IMR-90 (cell line): ENCODE measurements around the gene KDM4B. TPM values are rescaled to one million over a fixed set of nuclear protein-coding genes. Genes with fewer than 3 reads are reported as not detected.

Experiments used
- ATAC-seq: fragments of 200-7000 bp; cut with Tn5 transposase; 2 replicates; pipeline ENCODE4 v1.9.1; 2020; ENCODE audit warnings: low read depth, mild to moderate bottlenecking, moderate library complexity
- BruUV-seq: library from RNA; stranded (reverse); fragments of 400-500 nt; replicated peaks from 2 replicates; lab custom pipeline; 2021; lab: Mats Ljungman, UMichigan
- CTCF ChIA-PET: fragments of 300-600 bp; formaldehyde crosslinking; extraction: SDS; loops from one replicate; lab custom pipeline; 2021; ENCODE audit warnings: antibody characterized with exemption; lab: Yijun Ruan, JAX
- POLR2A ChIA-PET: fragments of 300-600 bp; sonication (Branson Sonifier 250); formaldehyde crosslinking; loops from one replicate; lab custom pipeline; 2022; ENCODE audit warnings: antibody characterized with exemption; ENCODE audit not compliant: unreplicated experiment; lab: Charles Lee
- DNase-seq: peaks from one replicate; pipeline ENCODE4 v3.0.0; 2013
- H2AFZ ChIP-seq: replicated peaks from 2 replicates; pipeline ENCODE3; 2013; ENCODE audit warnings: low read length, mild to moderate bottlenecking; ENCODE audit not compliant: poor library complexity
- H2AK5ac ChIP-seq: 2 replicates; pipeline ENCODE4 v1.6.1; 2013; ENCODE audit warnings: low read depth, low read length, inconsistent platforms
- H2AK9ac ChIP-seq: replicated peaks from 2 replicates; pipeline ENCODE3; 2013; ENCODE audit warnings: mild to moderate bottlenecking, low read depth, low read length, moderate library complexity; ENCODE audit not compliant: poor library complexity
- H2BK120ac ChIP-seq: 2 replicates; pipeline ENCODE4 v1.6.1; 2013; ENCODE audit warnings: low read depth, low read length, inconsistent platforms
- H2BK15ac ChIP-seq: 3 replicates; pipeline ENCODE4 v1.6.1; 2013; ENCODE audit warnings: low read depth, low read length, inconsistent platforms
- H2BK20ac ChIP-seq: 2 replicates; pipeline ENCODE4 v1.6.1; 2013; ENCODE audit warnings: low read depth, mild to moderate bottlenecking, inconsistent platforms, low read length, moderate library complexity
- H2BK5ac ChIP-seq: 2 replicates; pipeline ENCODE4 v1.6.1; 2013; ENCODE audit warnings: mild to moderate bottlenecking, low read depth, low read length, inconsistent platforms; ENCODE audit not compliant: poor library complexity, severe bottlenecking
- H3K14ac ChIP-seq: replicated peaks from 2 replicates; pipeline ENCODE4 v1.6.1; 2013; ENCODE audit warnings: low read depth, low read length, inconsistent platforms
- H3K18ac ChIP-seq: 2 replicates; pipeline ENCODE4 v1.6.1; 2013; ENCODE audit warnings: low read depth, low read length, control low read depth
- H3K23ac ChIP-seq: 2 replicates; pipeline ENCODE4 v1.6.1; 2013; ENCODE audit warnings: low read depth, low read length, inconsistent platforms
- H3K27ac ChIP-seq: 2 replicates; pipeline ENCODE4 v1.5.1; 2013; ENCODE audit warnings: mild to moderate bottlenecking, control low read depth, low read length; ENCODE audit not compliant: insufficient read depth
- H3K27me3 ChIP-seq: 2 replicates; pipeline ENCODE4 v1.6.1; 2013; ENCODE audit warnings: low read length; ENCODE audit not compliant: control insufficient read depth, insufficient read depth
- H3K36me3 ChIP-seq: 2 replicates; pipeline ENCODE4 v1.6.1; 2013; ENCODE audit warnings: low read length, mixed read lengths; ENCODE audit not compliant: control insufficient read depth, insufficient read depth
- H3K4ac ChIP-seq: 2 replicates; pipeline ENCODE4 v1.6.1; 2013; ENCODE audit warnings: low read depth, low read length, inconsistent platforms
- H3K4me1 ChIP-seq: 2 replicates; pipeline ENCODE4 v1.6.1; 2013; ENCODE audit warnings: low read length, mixed read lengths; ENCODE audit not compliant: control insufficient read depth, insufficient read depth
- H3K4me2 ChIP-seq: 2 replicates; pipeline ENCODE4 v1.6.1; 2013; ENCODE audit warnings: low read depth, mild to moderate bottlenecking, control low read depth, low read length, moderate library complexity
- H3K4me3 ChIP-seq: 2 replicates; pipeline ENCODE4 v1.5.1; 2013; ENCODE audit warnings: low read depth, mild to moderate bottlenecking, control low read depth, low read length, moderate library complexity; ENCODE audit not compliant: insufficient read depth
- H3K56ac ChIP-seq: 2 replicates; pipeline ENCODE4 v1.6.1; 2013; ENCODE audit warnings: low read length, inconsistent platforms; ENCODE audit not compliant: insufficient read depth; ENCODE audit errors: extremely low read depth
- H3K79me1 ChIP-seq, 2 experiments: 2 replicates each; pipeline ENCODE4 v1.6.1; 2013; ENCODE audit warnings: low read length in 2 of 2, inconsistent platforms in 1 of 2, low read depth in 1 of 2
- H3K9ac ChIP-seq: 2 replicates; pipeline ENCODE4 v1.6.1; 2013; ENCODE audit warnings: low read depth, low read length, control low read depth
- H3K9me1 ChIP-seq: 2 replicates; pipeline ENCODE4 v1.6.1; 2013; ENCODE audit warnings: low read length, inconsistent platforms; ENCODE audit not compliant: insufficient read depth
- H3K9me3 ChIP-seq: 2 replicates; pipeline ENCODE4 v1.6.1; 2013; ENCODE audit warnings: low read length; ENCODE audit not compliant: control insufficient read depth, insufficient read depth
- H4K20me1 ChIP-seq: 2 replicates; pipeline ENCODE4 v1.6.1; 2013; ENCODE audit warnings: low read length, inconsistent platforms; ENCODE audit not compliant: insufficient read depth
- H4K5ac ChIP-seq: 2 replicates; pipeline ENCODE4 v1.6.1; 2013; ENCODE audit warnings: mild to moderate bottlenecking, low read depth, low read length, control low read depth
- H4K8ac ChIP-seq, 2 experiments: 2 replicates each; pipeline ENCODE4 v1.6.1; 2013; ENCODE audit warnings: low read depth in 2 of 2, low read length in 2 of 2, control low read depth in 1 of 2, inconsistent platforms in 1 of 2
- H4K91ac ChIP-seq: 2 replicates; pipeline ENCODE4 v1.6.1; 2013; ENCODE audit warnings: low read depth, low read length, inconsistent platforms; ENCODE audit not compliant: insufficient read depth
- BHLHE40 ChIP-seq: fragments of 150-350 bp; IDR thresholded peaks from 2 replicates; pipeline ENCODE4 v1.6.1; 2016; ENCODE audit warnings: mild to moderate bottlenecking, low read depth, low read length
- FOS ChIP-seq: fragments of 150-350 bp; IDR thresholded peaks from 2 replicates; pipeline ENCODE4 v1.6.1; 2016; ENCODE audit warnings: low read depth, low read length
- WGBS, 2 experiments: methylation state at CpG; one replicate each; pipeline versions ENCODE4 v1.1.5 to v1.1.7; 2013; ENCODE audit warnings: missing lambda C conversion rate in 2 of 2; ENCODE audit not compliant: insufficient read length in 1 of 2; ENCODE audit errors: extremely low coverage in 2 of 2; 5-methylcytosine and 5-hydroxymethylcytosine counted together
- dilution Hi-C: fragments of 300-500 bp; cut with HindIII; formaldehyde crosslinking; loops from one replicate; pipeline ENCODE4 v1.14.3; 2018; ENCODE audit warnings: low sequenced_read_pairs; ENCODE audit not compliant: unreplicated experiment
- in situ Hi-C: fragments of 300-500 bp; cut with MboI; formaldehyde crosslinking; loops from 3 replicates; pipeline ENCODE4 v1.14.3; 2019; ENCODE audit warnings: low sequenced_read_pairs, inconsistent platforms, mixed read lengths
- intact Hi-C: fragments of 100-400 bp; cut with micrococcal nuclease; formaldehyde crosslinking; loops from 2 replicates; pipeline ENCODE4 v1.10.0; 2022
- polyA plus RNA-seq, 3 experiments: library from polyadenylated mRNA; depleted of rRNA; stranded (reverse); fragments of >200 nt; gene quantifications; 2 replicates each; pipeline ENCODE4 v1.2.3, GENCODE V29; 2012; ENCODE audit warnings: low replicate concordance in 1 of 3
- total RNA-seq: library from RNA; depleted of rRNA; stranded (reverse); fragments of >200 nt; gene quantifications from 2 replicates; pipeline ENCODE4 v1.2.3, GENCODE V29; 2012

KDM4B gene
- total and polyA plus RNA-seq, 2 of the 4 experiments (the other 2 are of a cell fraction) = 5.0 to 17.9 TPM

- no TSS peak for BruUV-seq
- dilution Hi-C loops (no loop called here), intact Hi-C loops (no loop called here), in situ Hi-C loops (no loop called here)
- Histone ChIP-seq H3K23ac (no peak overlapping the region), H2BK15ac (no peak overlapping the region), H2BK5ac (peak overlapping the region; percentile 0), H3K4me3 (no peak overlapping the region), H3K36me3 (peaks cover 28% of the 10 kb centered on the region), H3K4ac (no peak overlapping the region), H3K9ac (no peak overlapping the region), H3K4me1 (peaks cover 21% of the 10 kb centered on the region), H2BK120ac (no peak overlapping the region), H2AK9ac (no peak overlapping the region), H4K91ac (no peak overlapping the region), H2AK5ac (no peak overlapping the region), H3K14ac (no peak overlapping the region), H3K56ac (no peak overlapping the region), H4K20me1 (peaks cover 62% of the 10 kb centered on the region), H2BK20ac (no peak overlapping the region), H4K5ac (no peak overlapping the region), H3K9me1 (peaks cover 2% of the 10 kb centered on the region; the same call in 1 of the 2 replicates), H4K8ac (no peak overlapping the region), H3K79me1 (peaks cover 5 to 64% of the 10 kb centered on the region in 2 experiments), H3K27ac (peak overlapping the region; percentile 32; the same call in 1 of the 2 replicates), H2AFZ (peak overlapping the region; percentile 12), H3K18ac (no peak overlapping the region), H3K27me3 (no peaks in the 10 kb centered on the region), H3K9me3 (no peaks in the 10 kb centered on the region), H3K4me2 (peak overlapping the region; percentile 1; the same call in 1 of the 2 replicates)
- ChIA-PET CTCF (interaction anchor here (1.2 kb wide), 1 partner anchor 237 kb away, joined by 6 read pairs; no protein-coding TSS in a partner anchor), POLR2A (no interaction called here)
- WGBS, 2 experiments = 72% methylated on average over 13 of the region's 19 CpGs; no CpG with 5 or more reads in 1 of the 2 experiments
- DNase-seq (peak; percentile 40), ATAC-seq (peak; percentile 38; the same call in 1 of the 2 replicates)
- no peak for TF ChIP-seq FOS
- peak; percentile 41; the same call in 1 of the 2 replicates for TF ChIP-seq BHLHE40
These were observed 77.6 kb downstream of the KDM4B start for GRCh38 chr19:5046339-5047039.
